Activated CD4-positive, alpha-beta T cell treated with anti-CD3 and anti-CD28 coated beads, Interleukin-10, Interleukin-2, amounts not matched to agents 100 ng/mL and 50 ng/mL, durations not matched to agents 16 hours and 8 hours (primary cell): Measurements from ENCODE around the gene DRD3.

Experiments used
- DNase-seq: peaks from one replicate; pipeline ENCODE4 v3.0.0-alpha.2; 2020

Gene DRD3

DNA sequence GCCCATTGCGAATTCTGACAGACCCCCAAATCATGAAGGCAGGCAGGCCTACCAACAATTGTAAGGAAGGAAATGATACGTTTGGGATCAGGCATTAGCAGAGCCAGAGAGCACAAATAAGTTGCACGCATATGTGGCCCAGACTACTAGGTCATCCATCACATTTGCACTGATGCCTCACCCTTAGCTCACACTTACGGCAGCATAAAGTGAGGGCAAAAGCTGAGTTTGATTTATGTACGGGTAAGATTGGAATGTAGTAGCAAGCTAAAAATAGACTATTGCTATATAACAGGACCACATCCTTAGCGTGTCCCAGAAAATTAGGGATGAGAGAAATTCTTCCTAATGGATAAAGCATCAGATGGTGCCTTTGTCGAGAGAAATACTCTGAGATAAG is 63.7 kb downstream of the DRD3 start:
- no peak for DNase-seq

DNA sequence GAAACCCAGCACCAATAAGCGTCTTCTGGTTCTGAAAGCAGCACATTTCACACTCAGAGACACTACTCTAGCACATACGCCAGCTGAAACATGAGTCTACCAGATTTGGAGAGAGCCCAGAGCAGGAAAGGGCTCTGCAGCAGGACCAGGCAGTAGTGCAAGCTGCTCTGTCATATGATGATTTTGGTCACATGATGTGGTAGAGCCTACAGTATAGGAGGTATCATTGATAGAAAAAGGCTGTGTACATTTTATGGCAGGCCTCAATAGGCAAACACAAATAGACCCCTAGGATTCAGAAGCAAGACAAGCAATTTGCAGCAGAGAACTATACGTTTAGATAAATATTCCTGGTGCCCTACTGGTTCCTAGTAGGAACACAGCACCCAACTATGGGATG is 64.1 kb downstream of the DRD3 start:
- DNase-seq: no peak

GRCh38 chr3:114112696-114113095 is 66.2 kb downstream of the DRD3 start:
- DNase-seq: no peak

DNA sequence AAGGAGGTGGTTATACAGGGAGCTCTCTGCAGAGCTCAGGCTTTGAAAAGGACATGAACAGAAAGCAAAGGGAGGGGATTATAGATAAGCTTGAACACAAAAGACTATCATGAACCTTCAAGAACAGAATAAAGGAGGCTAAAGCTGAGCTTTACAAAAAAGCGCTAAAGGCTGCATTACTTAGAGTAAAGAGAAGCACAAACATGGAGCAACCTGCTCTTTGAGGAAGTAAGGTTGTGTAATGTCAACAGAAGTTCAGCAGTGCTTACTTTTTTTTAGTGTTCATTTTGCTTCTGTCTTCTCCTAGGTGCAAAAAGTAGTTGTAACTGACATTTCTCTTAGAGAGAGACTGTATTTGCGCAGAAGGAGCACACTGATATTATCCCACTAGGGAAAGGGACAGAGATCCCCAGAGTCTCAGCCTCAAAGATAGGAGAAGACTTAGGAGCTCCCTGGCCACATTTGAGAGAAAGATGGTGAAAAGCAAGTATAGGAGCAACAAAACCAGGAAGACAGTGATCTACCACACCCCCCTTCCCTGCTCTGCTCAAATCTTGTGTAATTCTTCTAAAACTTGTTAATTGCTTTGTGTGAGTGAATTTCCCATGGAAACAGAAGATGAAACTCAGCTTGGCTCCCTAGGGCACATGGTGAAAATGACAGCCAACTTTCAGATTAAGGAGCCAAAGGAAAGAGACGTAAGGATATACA is 67.6 kb downstream of the DRD3 start:
- DNase-seq: no peak

DNA sequence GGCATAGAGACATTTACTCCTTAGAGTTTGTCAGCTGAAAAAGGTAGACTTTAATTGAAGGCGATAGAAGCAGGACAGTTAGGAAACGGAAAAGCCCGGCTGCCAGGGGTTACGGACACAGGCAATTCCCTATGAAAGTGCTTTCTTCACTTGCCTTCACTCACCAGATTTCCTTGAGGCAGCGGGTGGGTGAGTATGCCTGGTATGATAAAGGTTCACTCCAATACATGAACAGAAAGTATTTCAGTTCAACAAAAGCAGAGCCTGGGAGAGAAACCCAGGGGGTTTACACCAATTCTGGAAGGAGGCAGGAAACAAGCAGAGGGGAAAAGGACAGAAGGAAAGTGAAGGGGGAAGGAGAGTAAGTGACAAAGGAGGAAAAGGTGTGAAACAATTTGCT is 68.4 kb downstream of the DRD3 start:
- DNase-seq: no peak

DNA sequence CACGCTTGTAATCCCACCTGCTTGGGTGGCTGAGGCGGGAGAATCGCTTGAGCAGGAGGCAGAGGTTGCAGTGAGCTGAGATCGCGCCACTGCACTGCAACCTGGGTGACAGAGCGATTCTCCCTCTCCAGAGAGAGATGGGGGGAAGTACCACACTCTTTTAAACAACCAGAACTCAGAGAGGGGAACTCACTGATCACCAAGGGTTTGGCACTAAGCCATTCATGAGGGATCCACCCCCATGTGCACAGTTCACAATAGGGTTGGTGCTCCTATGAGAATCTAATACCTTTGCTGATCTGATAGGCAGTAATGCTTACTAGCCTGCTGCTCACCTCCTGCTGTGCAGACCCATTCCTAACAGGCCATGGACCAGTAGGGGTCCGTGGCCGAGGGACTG is 70.7 kb downstream of the DRD3 start:
- DNase-seq: no peak

DNA sequence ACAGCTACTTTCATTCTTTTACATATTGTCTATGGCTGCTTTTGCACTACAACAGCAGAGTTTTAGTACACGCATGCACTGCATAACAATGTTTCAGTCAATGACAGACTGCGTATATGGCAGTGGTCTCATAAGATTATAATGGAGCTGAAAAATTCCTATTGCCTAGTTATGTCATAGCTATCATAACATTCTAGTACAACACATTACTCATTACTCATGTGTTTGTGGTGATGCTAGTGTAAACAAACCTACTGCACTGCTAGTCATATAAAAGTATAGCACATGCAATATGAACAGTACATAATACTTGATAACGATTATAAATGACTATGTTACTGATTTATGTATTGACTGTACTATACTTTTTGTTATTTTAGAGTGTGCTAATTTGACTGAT is 74.4 kb downstream of the DRD3 start:
- DNase-seq: no peak

DNA sequence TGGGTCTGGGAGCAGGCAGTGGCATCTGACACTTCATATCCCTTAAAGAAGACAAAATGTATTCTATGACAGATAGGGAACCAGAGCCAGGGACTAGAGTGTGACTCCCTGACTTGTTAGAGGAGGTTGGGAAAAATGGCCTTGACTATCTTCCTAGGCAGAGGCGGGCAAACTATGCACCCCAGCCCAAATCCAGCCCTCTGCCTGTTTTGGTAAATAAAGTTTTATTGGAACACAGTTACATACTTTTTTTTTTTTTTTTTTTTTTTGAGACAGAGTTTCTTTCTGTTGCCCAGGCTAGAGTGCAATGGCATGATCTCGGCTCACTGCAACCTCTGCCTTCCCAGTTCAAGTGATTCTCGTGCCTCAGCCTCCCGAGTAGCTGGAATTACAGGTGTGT is 75.0 kb downstream of the DRD3 start:
- no peak for DNase-seq

- no peak for DNase-seq
These were observed 75.7 kb downstream of the DRD3 start for GRCh38 chr3:114103181-114103580.

DNA sequence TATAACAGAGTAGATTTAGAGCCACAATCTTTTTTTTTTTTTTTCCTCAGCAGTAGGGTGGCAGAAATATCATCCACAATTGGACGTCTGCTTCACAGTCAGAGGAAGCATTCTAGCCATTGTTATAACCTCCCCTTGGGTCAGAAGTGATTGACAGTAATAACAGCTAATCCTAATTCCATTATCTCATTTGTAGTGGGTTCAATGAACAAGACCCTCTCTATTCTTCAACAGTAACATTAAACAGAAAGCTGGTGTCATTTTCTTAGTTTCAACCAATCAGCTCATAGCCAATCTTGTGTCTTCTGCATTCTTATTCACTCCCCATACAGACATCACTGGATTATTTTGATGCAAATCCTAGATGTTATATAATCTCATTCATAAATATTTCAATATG is 77.8 kb downstream of the DRD3 start:
- no peak for DNase-seq

GRCh38 chr3:114095796-114096195 is 83.1 kb downstream of the DRD3 start:
- DNase-seq: no peak

DNA sequence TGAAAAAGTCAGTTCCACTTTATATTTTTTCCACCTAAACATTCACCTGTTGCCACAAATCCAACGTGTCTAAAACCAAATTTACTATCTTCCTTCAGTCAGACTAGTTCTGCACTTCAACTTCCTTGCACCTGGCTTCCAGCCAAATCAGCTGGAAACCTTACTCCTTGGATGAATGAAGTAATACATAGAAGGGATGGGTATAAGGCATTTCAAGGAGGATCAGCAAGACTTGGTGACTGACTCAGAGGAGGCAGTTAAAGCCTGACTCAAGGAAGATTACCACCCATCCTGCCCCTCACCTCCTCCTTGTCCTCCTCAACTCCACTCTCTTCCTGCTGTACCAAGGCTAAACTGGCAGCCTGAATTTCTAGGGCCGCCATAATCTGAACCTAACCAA is 85.3 kb downstream of the DRD3 start:
- DNase-seq: no peak

- DNase-seq: no peak
These were observed 85.9 kb downstream of the DRD3 start for GRCh38 chr3:114093016-114093380.

- no peak for DNase-seq
These were observed 86.5 kb downstream of the DRD3 start for GRCh38 chr3:114092151-114093015.

- DNase-seq: no peak
These were observed 89.2 kb downstream of the DRD3 start for GRCh38 chr3:114089675-114090074.

DNA sequence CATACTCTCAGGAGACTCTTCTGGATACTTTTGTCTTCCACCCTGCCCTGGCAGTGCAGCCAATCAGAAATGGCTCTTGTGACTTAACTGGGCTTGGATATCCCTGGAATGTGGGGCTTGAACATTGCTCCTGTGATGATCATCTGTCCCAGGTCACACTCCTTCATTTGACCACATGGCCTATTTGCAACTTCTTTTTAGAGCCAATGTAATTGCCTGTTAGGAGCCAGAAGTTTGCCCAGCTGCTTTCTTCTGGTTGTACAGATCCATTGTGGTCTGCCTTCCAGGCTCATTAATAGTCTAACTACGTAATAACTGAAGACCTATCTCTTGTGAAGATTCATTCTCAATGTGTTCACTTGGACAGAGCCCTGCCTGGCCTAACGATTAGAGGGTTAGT is 92.5 kb downstream of the DRD3 start:
- no peak for DNase-seq

DNA sequence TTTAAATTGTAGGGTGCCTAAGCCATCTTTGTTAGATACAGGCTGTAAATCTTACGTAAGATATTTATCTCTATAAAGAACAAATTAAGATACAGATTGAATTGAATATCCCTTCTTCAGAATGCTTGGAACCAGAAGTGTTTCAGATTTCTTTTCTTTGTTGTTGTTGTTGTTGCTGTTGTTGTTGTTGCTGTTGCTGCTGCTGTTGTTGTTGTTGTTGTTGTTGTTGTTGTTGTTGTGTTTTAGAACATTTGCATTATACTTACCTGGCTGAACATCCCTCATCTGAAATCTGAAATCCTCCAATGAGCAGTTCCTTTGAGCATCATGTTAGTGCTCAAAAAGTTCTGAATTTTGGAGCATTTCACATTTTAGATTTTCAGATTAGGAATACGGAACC is 95.7 kb downstream of the DRD3 start:
- DNase-seq: no peak

DNA sequence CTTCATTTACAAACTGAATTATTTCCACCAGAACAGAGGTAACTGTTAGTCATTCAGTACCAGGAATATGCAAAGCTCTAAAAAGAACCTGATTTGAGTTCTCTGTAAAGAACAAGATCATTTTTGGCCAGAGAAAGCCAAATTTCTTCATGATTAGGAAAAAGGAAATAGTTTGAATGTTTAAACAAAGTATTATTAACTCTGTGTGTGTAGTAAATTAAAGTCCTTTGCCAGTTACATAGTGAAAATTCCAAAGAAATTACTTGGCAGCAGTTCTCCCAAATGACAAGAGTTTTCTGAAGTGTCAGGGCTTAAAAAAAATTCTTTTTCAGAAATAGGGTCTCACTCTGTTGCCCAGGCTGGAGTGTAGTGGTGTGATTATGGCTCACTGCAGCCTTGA is 97.8 kb downstream of the DRD3 start:
- DNase-seq: no peak

DNA sequence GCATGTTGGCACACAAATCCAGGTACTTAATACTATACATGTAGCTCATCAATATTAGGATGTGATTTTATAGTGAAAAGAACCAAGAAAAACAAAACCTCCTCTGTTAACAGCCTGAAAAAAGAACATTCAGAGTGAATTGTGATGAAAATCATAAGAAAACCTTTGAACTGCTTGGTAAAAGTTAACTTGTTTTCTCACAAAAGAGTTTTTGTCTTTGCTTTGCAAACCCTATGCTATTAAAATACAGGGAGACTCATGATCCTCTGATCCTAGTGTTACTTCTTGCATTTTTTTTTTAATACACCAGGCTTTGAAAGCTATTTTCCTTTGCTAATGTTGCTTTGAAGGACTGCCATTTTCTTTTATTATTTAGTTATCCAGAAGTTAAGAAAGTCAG is 98.7 kb downstream of the DRD3 start:
- DNase-seq: no peak

- no peak for DNase-seq
These were observed 99.1 kb downstream of the DRD3 start for GRCh38 chr3:114079761-114080160.

DNA sequence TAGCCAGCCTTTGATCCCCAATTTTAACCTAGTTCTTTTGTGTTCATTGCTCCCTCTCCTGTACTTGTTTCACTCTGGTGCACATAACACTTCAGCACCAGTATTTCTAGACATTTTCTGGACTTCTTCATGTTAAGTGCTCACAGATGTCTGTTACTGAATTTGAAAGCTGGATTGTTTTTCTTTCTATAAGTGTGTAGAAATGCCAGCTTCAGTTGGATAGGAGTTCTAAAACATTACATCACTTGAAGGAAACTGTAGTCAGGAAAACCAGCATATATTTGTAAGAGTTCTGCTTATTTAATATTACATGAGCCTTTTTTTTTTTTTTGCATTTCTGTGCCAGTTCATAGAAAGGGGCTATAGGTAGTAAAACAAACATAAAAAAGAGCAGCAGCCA is 100.7 kb downstream of the DRD3 start:
- DNase-seq: no peak
